HTR-8/SVneo (cell line): ENCODE data around the gene SKP1.

ENCODE experiments used
- DNase-seq: peaks from one replicate; pipeline ENCODE4 v3.0.0; 2011; ENCODE audit warnings: low spot score, mixed read lengths; ENCODE audit not compliant: insufficient read length
- FAIRE-seq: peaks from 2 replicates; lab custom pipeline; 2011; peaks lifted over from hg19 to GRCh38; lab: Jason Lieb, UNC

SKP1 gene

GRCh38 chr5:134131578-134132350 lies 45.0 kb downstream of the SKP1 start:
- no peak for DNase-seq
- no peak for FAIRE-seq

GRCh38 chr5:134131165-134131564 lies 45.6 kb downstream of the SKP1 start:
- FAIRE-seq (no peak), DNase-seq (no peak)

- no peak for FAIRE-seq
- no peak for DNase-seq
Measured at GRCh38 chr5:134130239-134130945, 46.4 kb downstream of the SKP1 start.

- FAIRE-seq (no peak), DNase-seq (no peak)
Measured at GRCh38 chr5:134129411-134130238, 47.1 kb downstream of the SKP1 start.

GRCh38 chr5:134128648-134128995 lies 48.1 kb downstream of the SKP1 start:
- DNase-seq (no peak), FAIRE-seq (no peak)

- no peak for DNase-seq
- no peak for FAIRE-seq
Measured at GRCh38 chr5:134127988-134128647, 48.6 kb downstream of the SKP1 start.

- FAIRE-seq, result no peak
Measured at GRCh38 chr5:134127376-134127861, 49.3 kb downstream of the SKP1 start.

GRCh38 chr5:134125039-134126015 lies 51.4 kb downstream of the SKP1 start:
- FAIRE-seq (no peak), DNase-seq (no peak)

More at GRCh38 chr5:134127376-134127861, 49.3 kb downstream of the SKP1 start:
- DNase-seq, result no peak

- FAIRE-seq (no peak), DNase-seq (no peak)
Measured at GRCh38 chr5:134124289-134125038, 52.3 kb downstream of the SKP1 start.

- DNase-seq (no peak), FAIRE-seq (no peak)
Measured at GRCh38 chr5:134123360-134123759, 53.4 kb downstream of the SKP1 start.

- DNase-seq (no peak), FAIRE-seq (no peak)
Measured at GRCh38 chr5:134122530-134122929, 54.2 kb downstream of the SKP1 start.

- DNase-seq (no peak), FAIRE-seq (no peak)
Measured at GRCh38 chr5:134120386-134121138, 56.2 kb downstream of the SKP1 start.

GRCh38 chr5:134119720-134120119 lies 57.0 kb downstream of the SKP1 start:
- DNase-seq (no peak), FAIRE-seq (no peak)

GRCh38 chr5:134118212-134118835 lies 58.4 kb downstream of the SKP1 start:
- FAIRE-seq (no peak), DNase-seq (no peak)

GRCh38 chr5:134116789-134117761 lies 59.7 kb downstream of the SKP1 start:
- FAIRE-seq (no peak), DNase-seq (no peak)

GRCh38 chr5:134116286-134116685 lies 60.5 kb downstream of the SKP1 start:
- no peak for DNase-seq
- FAIRE-seq, result no peak
